ENCODE data around the gene SYCP3.

- TF ChIP-seq TAF1 (IDR thresholded peaks at IDR 0.05; ENCODE audit: borderline replicate concordance, low read depth, low read length) (no peak), CTCF (IDR thresholded peaks at IDR 0.05) (no peak), CHD2 (IDR thresholded peaks at IDR 0.05; ENCODE audit: low read length, partially characterized antibody) (no peak), FOXJ3 (CRISPR knock-in tag; IDR thresholded peaks at IDR 0.05) (no peak), RAD21 (IDR thresholded peaks at IDR 0.05; ENCODE audit: low read length) (no peak), JUND (IDR thresholded peaks at IDR 0.05) (no peak), NFIC (IDR thresholded peaks at IDR 0.05; ENCODE audit: borderline replicate concordance) (no peak), REST (IDR thresholded peaks at IDR 0.05; ENCODE audit: low read depth, low read length) (no peak), USF2 (IDR thresholded peaks at IDR 0.05; ENCODE audit: borderline replicate concordance, low read depth, low read length) (no peak), SMC3 (IDR thresholded peaks at IDR 0.05; ENCODE audit: low read depth, low read length) (no peak)
Measured at GRCh38 chr12:101740980-101741379, 1.7 kb upstream of the SYCP3 start.

Data from SK-N-SH (cell line).